ENCODE measurements around the gene LUZP2.

The LUZP2 gene

GRCh38 chr11:24636291-24636629 is 139.4 kb downstream of the LUZP2 start:
- no peak for DNase-seq

DNA sequence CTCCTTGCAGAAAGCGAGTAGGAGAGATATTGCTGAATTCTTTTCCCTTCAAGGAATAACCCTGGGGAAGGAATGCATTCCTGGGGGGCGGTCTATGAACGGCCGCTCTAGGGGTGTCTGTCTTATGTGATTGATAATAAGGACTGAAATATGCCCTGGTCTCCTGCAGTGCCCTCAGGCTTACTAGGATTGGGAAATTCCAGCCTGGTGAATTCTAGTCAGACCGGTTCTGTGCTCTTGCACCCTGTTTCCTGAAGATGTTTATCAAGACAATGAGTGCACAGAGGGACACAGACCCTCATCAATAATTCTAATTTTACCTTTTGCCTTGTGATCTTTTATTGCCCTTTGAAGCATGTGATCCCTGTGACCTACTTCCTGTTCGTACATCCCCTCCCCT is 140.7 kb downstream of the LUZP2 start:
- DNase-seq: no peak

GRCh38 chr11:24642648-24643047 is 145.8 kb downstream of the LUZP2 start:
- DNase-seq: no peak

DNA sequence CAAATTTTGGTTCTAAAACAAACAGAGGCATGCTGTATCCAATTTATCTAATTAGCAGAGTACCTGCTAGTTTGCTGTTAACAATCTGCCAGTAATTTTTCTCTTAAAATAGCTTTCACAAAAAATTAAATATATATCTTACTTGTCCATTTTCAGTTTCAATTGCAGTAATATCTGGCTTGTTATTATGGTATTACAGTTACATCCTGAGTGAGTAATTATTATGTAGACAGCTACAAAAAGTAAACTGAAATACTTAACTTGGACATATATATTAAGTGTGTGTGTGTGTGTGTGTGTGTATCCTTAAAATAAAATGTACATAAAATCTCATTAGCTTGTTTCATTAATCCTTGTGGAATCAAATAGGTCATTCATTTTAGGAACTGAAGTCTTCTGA is 148.7 kb downstream of the LUZP2 start:
- DNase-seq: no peak

DNA sequence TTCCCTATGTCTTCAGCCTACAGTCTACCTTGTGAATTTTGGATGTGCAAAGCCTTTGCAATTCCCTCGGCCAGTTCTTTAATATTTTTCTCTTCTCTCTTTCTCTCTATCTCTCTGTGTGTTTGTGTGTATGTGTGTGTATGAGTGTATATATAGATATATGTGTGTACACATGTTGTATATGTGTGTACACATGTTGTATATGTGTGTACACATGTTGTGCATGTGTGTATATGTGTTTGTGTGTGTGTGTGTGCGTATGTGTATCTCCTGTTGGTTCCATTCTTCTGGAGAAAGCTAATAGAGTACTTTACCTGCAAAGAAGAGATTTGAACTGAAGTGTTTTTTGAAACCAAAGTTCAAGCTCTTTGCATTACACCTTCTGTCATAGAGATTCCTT is 155.0 kb downstream of the LUZP2 start:
- DNase-seq: no peak

DNA sequence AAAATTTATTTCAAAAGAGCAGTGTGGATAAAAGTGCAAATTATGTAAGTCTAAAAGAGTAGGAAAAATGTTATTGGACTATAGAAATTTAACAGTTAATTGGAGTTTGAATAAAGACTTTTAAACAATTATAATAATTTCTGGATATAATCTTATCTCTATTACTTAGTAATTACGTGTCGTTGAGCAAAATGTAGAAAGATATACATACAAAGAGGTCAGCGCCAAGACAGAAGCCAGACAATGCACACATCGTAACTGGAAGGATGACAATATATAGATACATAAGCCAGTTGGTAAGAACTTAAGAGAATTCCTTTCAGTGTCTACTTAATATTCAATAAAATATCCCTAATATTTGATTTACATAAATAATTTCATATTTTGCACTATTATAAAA is 157.0 kb downstream of the LUZP2 start:
- DNase-seq: no peak

DNA sequence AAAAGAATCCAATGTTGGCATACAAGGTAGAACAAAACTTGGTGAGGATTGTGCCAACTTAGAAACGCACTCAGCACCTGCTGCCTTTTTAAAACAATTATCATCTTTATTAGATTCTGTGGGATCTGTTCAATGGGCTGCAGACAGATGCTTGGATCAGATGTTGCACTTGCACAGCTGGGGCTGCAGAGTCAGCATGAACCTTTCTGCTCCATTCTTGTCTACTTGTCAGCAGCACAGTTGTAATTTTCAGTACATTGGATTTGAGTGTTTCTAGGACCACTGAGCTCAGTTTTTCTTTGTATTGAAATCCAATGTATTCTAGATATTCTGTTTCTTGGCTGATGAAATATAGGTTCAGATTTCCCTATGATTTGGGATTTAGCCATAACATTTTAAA is 164.5 kb downstream of the LUZP2 start:
- DNase-seq: no peak

GRCh38 chr11:24664399-24664798 is 167.5 kb downstream of the LUZP2 start:
- DNase-seq: no peak

DNA sequence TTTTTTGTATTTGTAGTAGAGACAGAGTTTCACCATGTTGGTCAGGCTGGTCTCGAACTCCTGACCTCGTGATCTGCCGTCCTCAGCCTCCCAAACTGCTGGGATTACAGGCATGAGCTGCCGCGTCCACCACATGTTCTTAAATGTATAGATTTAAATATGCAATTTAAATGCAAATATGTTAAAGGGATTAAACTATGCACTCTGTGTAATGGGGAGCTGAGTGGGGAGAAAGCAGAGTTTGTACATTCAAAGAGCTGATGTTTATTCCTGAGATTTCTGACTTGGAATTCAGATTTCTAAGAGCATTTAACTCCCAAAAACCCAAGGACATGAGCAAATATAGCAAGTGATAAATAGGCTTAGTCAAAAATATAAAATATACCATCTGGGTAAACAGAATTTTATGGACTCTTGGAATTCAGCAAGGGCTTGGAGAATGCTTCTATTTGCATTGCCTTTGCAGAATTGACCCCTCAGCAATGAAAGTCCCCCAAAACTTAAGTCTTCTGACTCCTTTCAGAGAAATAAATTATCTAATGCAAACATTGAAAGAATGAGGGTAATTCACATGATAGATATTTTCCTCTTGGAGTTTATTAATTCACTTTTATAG is 170.6 kb downstream of the LUZP2 start:
- no peak for DNase-seq

DNA sequence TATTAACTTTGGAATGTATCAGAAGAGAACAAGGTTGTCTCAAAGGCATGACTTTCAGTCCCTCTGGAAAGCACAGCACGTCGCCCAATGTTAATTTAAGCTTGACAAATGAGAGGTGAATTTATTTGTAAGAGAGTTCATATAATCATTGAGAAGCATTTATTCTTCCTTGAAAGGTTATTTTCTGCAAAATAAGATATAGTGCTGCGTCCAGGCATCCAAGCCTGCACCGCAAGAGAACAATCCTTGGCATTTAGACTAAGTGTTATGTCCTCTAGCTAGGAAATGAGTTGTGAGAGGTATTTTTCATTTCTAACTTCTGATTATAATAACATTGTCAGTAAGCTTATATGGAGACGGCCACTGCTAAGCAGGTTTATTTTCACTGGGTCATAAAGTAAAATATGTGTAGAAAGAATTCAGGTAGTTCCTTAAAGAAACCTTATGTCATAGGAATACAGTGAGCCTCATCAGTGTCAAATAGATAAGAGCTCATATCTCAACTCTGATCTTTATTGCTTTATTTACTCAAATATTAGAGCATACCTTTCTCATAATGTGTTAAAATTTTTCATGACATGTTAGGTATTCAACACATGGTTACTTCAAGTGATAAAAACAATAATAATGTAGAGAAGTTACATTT is 182.0 kb downstream of the LUZP2 start:
- DNase-seq: no peak

DNA sequence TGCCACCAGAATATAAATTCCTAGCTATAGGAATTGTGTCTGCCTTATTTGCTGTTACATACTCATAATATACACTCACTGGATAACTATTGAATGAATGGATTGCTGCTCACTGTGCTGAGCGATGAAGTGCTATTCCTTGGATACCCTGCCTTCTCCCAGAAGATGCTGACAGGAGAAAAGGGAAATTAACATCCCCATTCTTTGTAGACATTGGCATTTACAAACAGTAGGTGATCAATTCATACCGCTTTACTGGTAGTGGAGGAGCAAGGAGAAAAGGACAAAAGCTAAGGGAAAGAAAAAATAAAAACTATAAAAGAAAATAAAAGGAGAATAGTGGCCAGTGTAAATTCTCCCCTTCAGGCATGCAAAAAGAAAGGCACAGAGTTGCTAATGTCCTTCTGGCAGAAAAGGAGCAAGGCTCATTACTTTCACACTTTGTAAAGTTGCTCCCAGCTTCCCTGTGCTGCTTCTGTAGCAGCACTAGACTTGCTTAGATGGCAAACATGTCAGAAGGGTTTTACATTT is 183.0 kb downstream of the LUZP2 start:
- DNase-seq: no peak

- DNase-seq: no peak
Observed at GRCh38 chr11:24683583-24683982, 186.7 kb downstream of the LUZP2 start.

DNA sequence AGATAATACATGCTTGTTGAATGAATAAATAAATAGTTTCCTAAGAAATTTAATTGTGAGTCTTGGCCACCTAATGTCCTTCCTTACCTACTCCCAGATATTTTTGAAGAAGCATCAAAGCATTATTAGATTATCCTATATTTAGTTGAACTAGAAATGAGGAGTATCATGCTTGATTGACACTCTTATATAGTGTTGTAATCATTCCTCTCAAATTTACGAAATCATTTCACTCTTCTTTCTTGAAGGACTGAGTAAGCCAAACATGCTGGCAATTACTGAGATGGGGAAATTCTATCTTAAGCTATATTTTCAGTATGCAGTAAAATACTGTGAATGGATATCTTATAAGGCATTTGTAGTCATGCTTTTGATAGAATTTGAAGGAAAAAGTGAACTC is 189.0 kb downstream of the LUZP2 start:
- DNase-seq: no peak

DNA sequence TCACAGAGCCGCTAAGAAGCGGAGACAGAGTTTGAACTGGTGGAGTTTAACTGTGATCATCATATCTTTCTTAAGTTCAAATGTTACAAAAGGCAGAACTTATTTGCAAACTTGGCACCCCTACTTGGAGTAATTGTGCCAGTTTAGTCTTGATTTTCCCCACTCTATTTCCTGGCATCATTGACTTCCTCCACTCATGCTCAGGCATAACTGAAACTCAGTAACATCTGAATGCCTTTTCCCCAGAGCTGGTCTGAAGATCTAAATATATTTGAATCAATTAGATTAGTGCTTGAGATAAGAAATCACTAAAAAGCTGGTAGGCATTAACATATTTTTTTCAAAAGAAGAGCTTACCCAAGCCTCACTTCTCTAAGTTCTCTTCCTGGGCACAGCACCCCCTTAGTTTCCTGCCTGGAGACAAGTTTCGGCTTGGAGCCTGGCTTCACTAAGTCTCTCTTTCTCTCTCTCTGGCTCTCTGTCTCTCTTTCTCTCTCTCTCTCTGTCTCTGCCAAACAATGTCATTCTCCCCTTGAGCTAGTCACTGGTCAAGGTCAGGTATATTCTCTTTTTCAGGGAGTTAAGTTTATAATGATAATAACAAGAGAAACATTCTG is 190.8 kb downstream of the LUZP2 start:
- DNase-seq: no peak

GRCh38 chr11:24688981-24689380 is 192.1 kb downstream of the LUZP2 start:
- DNase-seq: no peak

DNA sequence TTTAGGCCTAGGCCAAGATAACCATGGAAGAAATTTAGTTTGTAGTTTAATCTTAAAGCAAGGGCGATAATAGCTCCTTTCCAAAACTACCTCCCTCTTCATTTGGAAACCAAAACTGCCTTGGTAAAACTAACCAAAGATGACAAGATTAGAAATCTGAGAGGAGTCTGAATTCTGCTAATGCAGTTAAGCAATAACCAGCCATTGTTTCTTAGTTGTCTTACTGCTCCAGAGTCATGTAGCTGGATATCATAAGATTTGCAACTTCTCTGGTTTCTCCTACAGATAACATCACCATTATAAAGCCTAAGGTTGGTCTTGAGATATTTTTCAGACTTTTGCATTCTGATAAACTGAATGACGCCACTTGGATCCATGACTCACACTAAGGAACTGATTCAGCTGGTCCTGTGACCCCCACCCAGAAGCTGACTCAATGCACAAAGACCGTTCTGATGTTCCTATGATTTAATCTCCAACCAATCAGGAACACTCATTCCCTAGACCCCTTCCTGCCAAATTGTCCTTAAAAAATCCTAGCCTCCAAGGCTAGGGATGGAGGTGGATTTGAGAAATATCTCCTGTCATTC is 200.8 kb downstream of the LUZP2 start:
- DNase-seq: no peak

DNA sequence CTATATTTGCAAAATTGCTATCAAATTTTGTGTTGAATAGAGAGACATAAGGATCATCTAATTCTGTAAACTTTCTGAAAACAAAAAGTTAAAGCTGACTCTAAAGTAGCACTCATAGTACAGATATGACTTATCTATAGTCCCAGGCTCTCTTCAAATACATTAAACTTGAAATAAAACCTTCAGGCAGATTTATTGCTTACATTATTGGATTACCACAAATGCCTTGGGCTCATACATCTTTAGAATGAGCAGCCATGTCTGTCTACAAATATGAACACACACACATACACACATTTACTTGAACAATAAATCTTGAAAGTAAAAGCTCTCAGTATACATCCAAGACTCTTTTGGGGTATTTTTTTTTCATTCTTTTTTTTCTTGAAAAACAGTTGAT is 207.9 kb downstream of the LUZP2 start:
- DNase-seq: no peak

DNA sequence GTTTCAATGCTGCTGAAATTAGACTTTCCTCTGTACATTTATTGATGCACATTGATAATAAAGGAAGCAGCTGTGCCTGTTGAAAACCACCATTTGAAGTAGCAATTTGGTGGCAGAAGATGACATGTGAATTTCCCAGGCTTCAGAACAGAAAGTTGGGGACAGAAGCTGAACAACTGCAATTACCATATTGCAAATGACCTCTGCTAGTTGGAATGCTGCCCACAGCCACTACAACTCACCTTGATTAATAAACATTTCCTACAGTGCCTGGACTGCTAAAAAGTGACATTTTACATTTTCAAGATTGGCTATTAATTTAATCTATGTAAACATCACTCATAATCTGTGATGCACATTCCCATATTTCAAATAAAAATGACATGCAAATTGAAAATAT is 208.6 kb downstream of the LUZP2 start:
- no peak for DNase-seq

DNA sequence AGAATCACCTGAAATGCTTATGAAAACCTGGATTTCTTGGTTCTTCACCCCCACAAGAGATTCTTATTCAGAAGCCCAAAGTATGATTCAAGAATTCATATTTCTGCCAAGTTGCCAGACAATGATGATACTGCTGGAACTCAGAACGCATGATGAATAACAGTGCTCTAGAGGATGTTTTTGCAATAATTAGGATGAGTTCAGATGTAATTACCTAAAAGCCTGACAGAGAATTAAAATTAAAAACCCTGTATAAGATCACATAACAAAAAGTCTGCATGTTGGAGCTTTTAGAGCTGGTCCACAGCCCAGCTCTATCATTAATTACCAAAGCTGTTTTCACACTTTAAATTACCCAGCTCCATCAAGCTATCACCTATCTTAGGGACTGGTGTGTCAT is 211.8 kb downstream of the LUZP2 start:
- no peak for DNase-seq

GRCh38 chr11:24709928-24710565 is 213.2 kb downstream of the LUZP2 start:
- no peak for DNase-seq

- DNase-seq: no peak
Observed at GRCh38 chr11:24714601-24715000, 217.7 kb downstream of the LUZP2 start.

GRCh38 chr11:24716403-24716802 is 219.6 kb downstream of the LUZP2 start:
- no peak for DNase-seq

DNA sequence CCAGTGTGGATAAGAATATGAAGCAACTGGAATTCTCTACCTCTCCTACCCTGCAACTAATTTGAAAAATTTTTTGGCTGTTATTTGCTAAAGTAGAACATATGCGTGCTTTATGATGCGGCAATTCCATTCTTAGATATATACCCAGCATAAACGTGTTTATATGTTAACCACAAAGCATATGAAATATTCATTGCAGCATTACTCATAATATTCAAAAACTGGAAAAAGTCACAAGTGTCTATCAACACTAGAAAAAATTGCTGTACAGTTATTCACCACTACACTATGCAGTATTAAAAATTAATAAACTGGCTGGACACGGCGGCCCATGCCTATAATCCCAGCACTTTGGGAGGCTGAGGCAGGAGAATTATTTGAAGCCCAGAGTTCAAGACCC is 226.4 kb downstream of the LUZP2 start:
- DNase-seq: no peak

GRCh38 chr11:24731554-24731953 is 234.7 kb downstream of the LUZP2 start:
- DNase-seq: no peak

All from activated CD4-positive, alpha-beta T cell treated with anti-CD3 and anti-CD28 coated beads, Interleukin-2, amount 50 U/mL, for 16 hours (primary cell).